GM18505 (cell line): ENCODE measurements around the gene ITGAE.

Experiments used
- ATAC-seq: cut with Tn5 transposase; IDR thresholded peaks from one replicate; pipeline ENCODE4 v1.9.1; 2021; ENCODE audit not compliant: unreplicated experiment
- POLR2A ChIP-seq: IDR thresholded peaks from 4 replicates; pipeline ENCODE4 v1.6.1; 2011; ENCODE audit warnings: borderline replicate concordance; ENCODE audit not compliant: insufficient read depth, insufficient read length; ENCODE audit errors: extremely low read depth

Gene ITGAE

DNA sequence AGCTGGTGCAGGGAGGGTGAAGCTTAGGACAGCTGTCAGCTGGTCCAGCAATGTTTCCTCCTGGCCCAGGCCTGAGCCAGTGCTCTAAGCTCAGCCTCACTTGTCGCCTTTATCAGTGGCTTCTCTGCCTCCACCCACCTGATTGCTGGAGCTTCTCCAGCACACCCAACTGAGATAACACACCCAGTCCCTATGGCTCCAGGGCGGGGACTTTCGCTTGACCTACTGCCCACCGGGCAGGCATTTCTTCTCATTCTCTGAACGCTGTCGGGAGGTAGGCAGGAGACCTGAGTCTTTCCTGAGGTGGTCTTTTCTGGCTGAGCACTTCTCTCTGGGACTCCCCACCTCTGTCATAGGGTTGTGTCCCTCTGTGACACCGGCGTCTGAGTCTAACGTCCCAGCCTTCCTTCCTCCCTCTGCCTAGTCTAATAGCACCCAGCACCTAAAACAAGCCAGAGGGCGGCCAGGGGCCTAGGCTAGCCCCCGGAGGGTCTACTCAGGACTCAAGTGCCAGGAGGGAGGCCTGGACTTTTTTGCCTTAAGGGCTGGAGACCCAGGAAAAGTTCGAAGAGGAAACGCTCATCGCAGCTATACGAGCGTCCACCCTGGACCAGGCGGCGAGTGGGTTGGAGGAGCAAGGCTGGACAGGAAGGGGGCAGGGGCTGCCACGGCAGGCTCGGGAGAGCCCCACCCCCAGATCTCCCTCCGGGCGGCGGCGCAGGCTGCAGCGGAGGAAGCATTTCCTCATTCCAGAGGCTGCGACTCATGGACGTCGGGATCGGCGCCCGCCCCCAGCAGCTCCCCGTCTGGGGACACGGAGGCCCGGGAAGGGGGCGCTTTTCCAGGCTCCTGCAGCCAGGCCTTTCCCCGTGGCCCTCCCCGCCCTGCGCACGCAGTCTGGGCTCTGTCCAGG is 133.4 kb downstream of the ITGAE start:
- TF ChIP-seq POLR2A = no peak
- ATAC-seq = peak; percentile 15

DNA sequence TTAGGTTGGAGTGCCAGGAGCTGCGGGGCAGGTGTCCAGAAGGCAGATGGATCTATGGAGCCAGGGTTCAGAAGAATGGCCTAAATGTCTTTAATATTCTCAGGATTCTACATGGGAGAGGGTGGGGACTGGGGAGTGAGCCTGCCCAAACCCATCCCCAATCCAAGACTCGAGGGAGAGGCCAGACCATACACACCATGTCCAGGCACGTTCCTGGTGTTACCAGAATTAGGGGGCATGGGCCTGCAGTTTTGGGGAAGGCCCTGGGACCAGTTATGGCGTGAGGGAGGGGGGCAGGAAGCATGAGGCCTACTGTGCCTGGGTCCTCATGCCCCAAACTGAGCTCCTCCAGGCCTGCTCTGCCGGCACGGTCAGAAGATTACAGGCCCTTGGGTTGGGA is 134.5 kb downstream of the ITGAE start:
- no peak for TF ChIP-seq POLR2A
- ATAC-seq = no peak

DNA sequence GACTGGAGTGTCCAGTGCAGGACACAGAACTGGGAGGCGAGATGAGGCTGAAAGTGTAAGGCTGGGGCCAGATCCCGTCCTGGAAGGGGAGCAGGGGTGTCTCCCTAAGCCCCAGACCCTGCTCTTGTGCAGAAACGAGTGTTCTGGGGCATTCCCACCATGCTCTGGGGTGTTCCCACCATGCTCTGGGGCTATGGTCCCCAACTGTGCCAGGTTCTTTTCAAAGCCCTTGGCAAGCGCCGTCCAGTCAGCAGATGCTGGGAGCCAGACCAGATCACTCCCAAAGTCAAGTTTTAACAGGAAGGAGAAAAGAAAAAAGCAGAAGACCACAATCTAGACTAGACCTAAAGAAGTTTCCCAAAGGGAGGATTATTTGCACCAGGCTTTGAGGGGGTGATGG is 135.2 kb downstream of the ITGAE start:
- no peak for ATAC-seq

More for the DNA sequence above, 135.2 kb downstream of the ITGAE start:
- no peak for TF ChIP-seq POLR2A
